Measurements from ENCODE around the gene ATP6V0B. TPM values are rescaled to one million over a fixed set of nuclear protein-coding genes. Genes with fewer than 3 reads are reported as not detected.
A peak's percentile ranks its signal among the peaks of the same experiment; 100 is the strongest.

Gene ATP6V0B
- total and polyA plus RNA-seq, 4 donors, result 69.5 to 277 (median 129) TPM

- WGBS, result 95% methylated on average over 13 of the region's 13 CpGs
- Histone ChIP-seq H3K27ac (ENCODE audit: low read depth in 1 of 2, low read length in 2 of 2) (no peak overlapping the region), H3K9me3 (ENCODE audit: control insufficient read depth in 4 of 4, low read length in 3 of 4) (no peaks in the 10 kb centered on the region), H3K27me3 (ENCODE audit: control insufficient read depth in 4 of 4, insufficient read depth in 4 of 4, low read length in 3 of 4) (no peaks in the 10 kb centered on the region), H3K9ac (ENCODE audit: low read depth in 1 of 2, low read length in 2 of 2) (no peak overlapping the region), H3K4me1 (ENCODE audit: control insufficient read depth in 4 of 4, insufficient read depth in 4 of 4, low read length in 3 of 4) (peaks cover 10 to 25% (median 15%) of the 10 kb centered on the region in 4 donors), H3K36me3 (ENCODE audit: control insufficient read depth in 4 of 4, insufficient read depth in 3 of 4, low read depth in 1 of 4, low read length in 3 of 4) (peaks cover 0 to 4% (median 0%) of the 10 kb centered on the region in 4 donors), H3K4me3 (ENCODE audit: low read depth in 1 of 3, low read length in 3 of 3) (no peak overlapping the region)
- no peak for TF ChIP-seq HNF4A (conservative IDR thresholded peaks at IDR 0.05)
- no peak for DNase-seq (ENCODE audit: low spot score)
These were observed 42.8 kb upstream of the ATP6V0B start for GRCh38 chr1:43931711-43932660.

GRCh38 chr1:43932786-43933385 lies 41.9 kb upstream of the ATP6V0B start:
- TF ChIP-seq REST (IDR thresholded peaks at IDR 0.05) (no peak), GABPA (IDR thresholded peaks at IDR 0.05 in 1 of 2, conservative IDR thresholded peaks at IDR 0.05 in 1 of 2) (no peak), ZBTB33 (IDR thresholded peaks at IDR 0.05) (no peak), HNF4A (conservative IDR thresholded peaks at IDR 0.05) (no peak), MAX (IDR thresholded peaks at IDR 0.05) (no peak), RAD21 (IDR thresholded peaks at IDR 0.05) (no peak), RXRA (IDR thresholded peaks at IDR 0.05) (no peak)
- Histone ChIP-seq H3K27me3 (ENCODE audit: control insufficient read depth in 4 of 4, insufficient read depth in 4 of 4, low read length in 3 of 4) (no peaks in the 10 kb centered on the region), H3K4me3 (ENCODE audit: low read depth in 1 of 3, low read length in 3 of 3) (peak overlapping the region in 1 of 3 donors; percentile 36), H3K27ac (ENCODE audit: low read depth in 1 of 2, low read length in 2 of 2) (no peak overlapping the region), H3K9me3 (ENCODE audit: control insufficient read depth in 4 of 4, low read length in 3 of 4) (no peaks in the 10 kb centered on the region), H3K9ac (ENCODE audit: low read depth in 1 of 2, low read length in 2 of 2) (peak overlapping the region in 1 of 2 donors; percentile 23), H3K36me3 (ENCODE audit: control insufficient read depth in 4 of 4, insufficient read depth in 3 of 4, low read depth in 1 of 4, low read length in 3 of 4) (peaks cover 0 to 4% (median 0%) of the 10 kb centered on the region in 4 donors), H3K4me1 (ENCODE audit: control insufficient read depth in 4 of 4, insufficient read depth in 4 of 4, low read length in 3 of 4) (peaks cover 10 to 27% (median 15%) of the 10 kb centered on the region in 4 donors)
- WGBS, result 34% methylated on average over 8 of the region's 8 CpGs
- DNase-seq (ENCODE audit: low spot score), result no peak

Data from liver (tissue), 9 donors.